HEK293 (cell line): Measurements from ENCODE around the gene PHF19.

Experiments
- CTCF ChIA-PET: fragments of 350-600 bp; formaldehyde crosslinking; extraction: SDS; loops from one replicate; lab custom pipeline; 2021; ENCODE audit warnings: antibody characterized with exemption; lab: Yijun Ruan, JAX
- POLR2A ChIA-PET: fragments of 300-600 bp; formaldehyde crosslinking; extraction: SDS; loops from one replicate; lab custom pipeline; 2020; ENCODE audit warnings: antibody characterized with exemption, inconsistent platforms; lab: Yijun Ruan, JAX
- H3K27ac ChIP-seq: fragments of 200-500 bp; sonication (Bioruptor generic); 2 replicates; pipeline ENCODE4 v1.5.1; 2014; ENCODE audit warnings: low read depth, low read length, control low read depth, inconsistent platforms; ENCODE audit errors: extremely low read depth
- H3K36me3 ChIP-seq, 2 experiments: fragments of 200-500 bp in 1 of 2; sonication (Bioruptor generic) in 1 of 2; 1 replicate in 1 of 2; 2 replicates in 1 of 2; pipeline ENCODE4 v1.5.1; 2014 to 2017; ENCODE audit warnings: inconsistent platforms in 2 of 2, low read length in 2 of 2; ENCODE audit not compliant: control insufficient read depth in 2 of 2, insufficient read depth in 1 of 2
- H3K4me1 ChIP-seq: fragments of 200-500 bp; sonication (Bioruptor generic); 2 replicates; pipeline ENCODE4 v1.5.1; 2014; ENCODE audit warnings: mild to moderate bottlenecking, low read length, inconsistent platforms; ENCODE audit not compliant: control insufficient read depth, insufficient read depth
- H3K4me3 ChIP-seq: 2 replicates; pipeline ENCODE4 v1.5.1; 2011; ENCODE audit warnings: low read depth, mild to moderate bottlenecking, control low read depth, low read length, moderate library complexity
- H3K9me3 ChIP-seq: fragments of 200-500 bp; sonication (Bioruptor generic); 2 replicates; pipeline ENCODE4 v1.5.1; 2014; ENCODE audit warnings: low read depth, low read length, inconsistent platforms; ENCODE audit not compliant: control insufficient read depth, insufficient read depth
- GLIS1 ChIP-seq: fragments of 450-650 bp; formaldehyde crosslinking; IDR thresholded peaks from 2 replicates; pipeline ENCODE4 v1.5.1; 2016; ENCODE audit warnings: missing biosample characterization, missing genetic modification characterization
- GLIS2 ChIP-seq: fragments of 450-650 bp; formaldehyde crosslinking; IDR thresholded peaks from 2 replicates; pipeline ENCODE4 v1.5.1; 2016; ENCODE audit warnings: missing biosample characterization, missing genetic modification characterization
- KLF1 ChIP-seq: fragments of 450-650 bp; formaldehyde crosslinking; IDR thresholded peaks from 2 replicates; pipeline ENCODE4 v1.5.1; 2016; ENCODE audit warnings: missing biosample characterization, missing genetic modification characterization
- KLF7 ChIP-seq: fragments of 450-650 bp; formaldehyde crosslinking; IDR thresholded peaks from 2 replicates; pipeline ENCODE4 v1.5.1; 2016; ENCODE audit warnings: missing biosample characterization, missing genetic modification characterization, borderline replicate concordance
- KLF8 ChIP-seq: fragments of 450-650 bp; formaldehyde crosslinking; IDR thresholded peaks from 2 replicates; pipeline ENCODE4 v1.5.1; 2016; ENCODE audit warnings: missing biosample characterization, missing genetic modification characterization
- KLF9 ChIP-seq: fragments of 450-650 bp; formaldehyde crosslinking; IDR thresholded peaks from 2 replicates; pipeline ENCODE4 v1.5.1; 2016; ENCODE audit warnings: missing biosample characterization, missing genetic modification characterization, low read depth
- SP3 ChIP-seq: fragments of 450-650 bp; formaldehyde crosslinking; IDR thresholded peaks from 2 replicates; pipeline ENCODE4 v1.5.1; 2016; ENCODE audit warnings: missing biosample characterization, missing genetic modification characterization
- SP7 ChIP-seq: fragments of 450-650 bp; formaldehyde crosslinking; IDR thresholded peaks from 2 replicates; pipeline ENCODE4 v1.5.1; 2016; ENCODE audit warnings: missing biosample characterization, missing genetic modification characterization
- TCF7L2 ChIP-seq: IDR thresholded peaks from 2 replicates; pipeline ENCODE4 v1.6.1; 2011; ENCODE audit warnings: low read depth, mild to moderate bottlenecking, inconsistent platforms, low read length, moderate library complexity, borderline replicate concordance
- TRIM28 ChIP-seq: IDR thresholded peaks from 2 replicates; pipeline ENCODE4 v1.6.1; 2011; ENCODE audit warnings: low read length, control low read depth, borderline replicate concordance
- YY1 ChIP-seq: fragments of 450-650 bp; formaldehyde crosslinking; IDR thresholded peaks from 2 replicates; pipeline ENCODE4 v1.5.1; 2018; ENCODE audit warnings: missing biosample characterization, missing genetic modification characterization
- ZFP37 ChIP-seq: fragments of 450-650 bp; formaldehyde crosslinking; IDR thresholded peaks from 2 replicates; pipeline ENCODE4 v1.5.1; 2016; ENCODE audit warnings: missing biosample characterization, missing genetic modification characterization
- ZIC2 ChIP-seq: fragments of 450-650 bp; formaldehyde crosslinking; IDR thresholded peaks from 2 replicates; pipeline ENCODE4 v1.5.1; 2016; ENCODE audit warnings: missing biosample characterization, missing genetic modification characterization
- ZNF121 ChIP-seq: fragments of 450-650 bp; formaldehyde crosslinking; IDR thresholded peaks from 2 replicates; pipeline ENCODE4 v1.5.1; 2016; ENCODE audit warnings: missing biosample characterization, missing genetic modification characterization
- ZNF138 ChIP-seq: fragments of 450-650 bp; formaldehyde crosslinking; IDR thresholded peaks from 2 replicates; pipeline ENCODE4 v1.5.1; 2016; ENCODE audit warnings: missing biosample characterization, missing genetic modification characterization, borderline replicate concordance
- ZNF2 ChIP-seq: fragments of 450-650 bp; formaldehyde crosslinking; IDR thresholded peaks from 2 replicates; pipeline ENCODE4 v1.5.1; 2016; ENCODE audit warnings: missing biosample characterization, missing genetic modification characterization
- ZNF221 ChIP-seq: fragments of 450-650 bp; formaldehyde crosslinking; IDR thresholded peaks from 2 replicates; pipeline ENCODE4 v1.5.1; 2017; ENCODE audit warnings: missing biosample characterization, missing genetic modification characterization, borderline replicate concordance
- ZNF335 ChIP-seq: fragments of 450-650 bp; formaldehyde crosslinking; conservative IDR thresholded peaks from 2 replicates; pipeline ENCODE4 v1.5.1; 2016; ENCODE audit warnings: missing biosample characterization, missing genetic modification characterization
- ZNF354C ChIP-seq: fragments of 450-650 bp; formaldehyde crosslinking; IDR thresholded peaks from 2 replicates; pipeline ENCODE4 v1.5.1; 2016; ENCODE audit warnings: missing biosample characterization, missing genetic modification characterization, low read depth, borderline replicate concordance
- ZNF433 ChIP-seq: fragments of 450-650 bp; formaldehyde crosslinking; IDR thresholded peaks from 2 replicates; pipeline ENCODE4 v1.5.1; 2016; ENCODE audit warnings: missing biosample characterization, missing genetic modification characterization, low read depth
- ZNF521 ChIP-seq: fragments of 450-650 bp; formaldehyde crosslinking; IDR thresholded peaks from 2 replicates; pipeline ENCODE4 v1.5.1; 2017; ENCODE audit warnings: missing biosample characterization, mild to moderate bottlenecking, missing genetic modification characterization
- ZNF530 ChIP-seq: fragments of 450-650 bp; formaldehyde crosslinking; IDR thresholded peaks from 2 replicates; pipeline ENCODE4 v1.5.1; 2016; ENCODE audit warnings: low read depth, missing biosample characterization, missing genetic modification characterization
- ZSCAN30 ChIP-seq: fragments of 450-650 bp; IDR thresholded peaks from 2 replicates; pipeline ENCODE4 v1.5.1; 2018; ENCODE audit warnings: missing biosample characterization, mild to moderate bottlenecking, missing genetic modification characterization, moderate library complexity
- TF ChIP-seq, protein P1 (sequence below): fragments of 450-650 bp; formaldehyde crosslinking; IDR thresholded peaks from 2 replicates; pipeline ENCODE4 v1.5.1; 2016; ENCODE audit warnings: missing biosample characterization, missing genetic modification characterization, borderline replicate concordance
- TF ChIP-seq, protein P2 (sequence below): fragments of 450-650 bp; formaldehyde crosslinking; IDR thresholded peaks from 2 replicates; pipeline ENCODE4 v1.5.1; 2016; ENCODE audit warnings: missing biosample characterization, missing genetic modification characterization
- TF ChIP-seq, protein P3 (sequence below): fragments of 450-650 bp; formaldehyde crosslinking; IDR thresholded peaks from 2 replicates; pipeline ENCODE4 v1.5.1; 2016; ENCODE audit warnings: missing biosample characterization, missing genetic modification characterization
- TF ChIP-seq, protein P4 (sequence below): fragments of 450-650 bp; formaldehyde crosslinking; IDR thresholded peaks from 2 replicates; pipeline ENCODE4 v1.5.1; 2016; ENCODE audit warnings: missing biosample characterization, missing genetic modification characterization

The PHF19 gene

DNA sequence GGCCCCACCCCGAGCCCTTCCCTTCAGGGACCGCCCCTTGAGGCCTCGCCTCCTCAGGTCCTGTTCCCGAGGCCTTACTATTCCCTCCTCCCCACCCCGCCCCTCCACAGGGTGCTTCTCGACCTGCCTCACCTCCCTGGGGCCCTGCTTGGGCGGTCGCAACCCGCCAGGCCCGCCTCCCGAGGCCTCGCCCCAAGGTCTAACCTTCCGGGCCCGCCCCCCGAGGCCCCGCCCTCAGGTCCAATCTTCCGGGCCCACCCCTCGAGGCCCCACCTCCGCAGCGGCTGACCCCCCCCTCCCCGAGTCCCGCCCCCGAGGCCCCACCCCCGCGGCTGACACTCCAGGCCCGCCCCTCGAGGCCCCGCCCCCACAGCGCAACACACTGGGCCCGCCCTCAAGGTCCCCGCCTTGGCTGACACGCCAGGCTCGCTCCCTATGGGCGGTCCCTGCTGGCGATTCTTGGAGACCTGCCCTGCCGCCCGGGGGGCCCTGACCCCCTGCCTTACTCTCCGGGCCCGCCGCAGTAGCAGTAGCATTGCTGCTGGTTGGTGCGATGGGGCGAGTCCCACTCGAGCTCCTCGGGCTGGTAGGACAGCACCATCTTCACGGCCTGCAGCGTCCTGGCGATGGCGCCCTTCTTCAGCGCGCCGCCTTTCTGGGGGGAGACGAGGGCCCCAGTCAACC is 8.2 kb downstream of the PHF19 start:
- peak overlapping the region; percentile 20 for H3K4me3 ChIP-seq
- H3K4me1 ChIP-seq, result no peaks in the 10 kb centered on the region
- 0 out of 2 replicates have a peak overlapping the region, but pooled peaks have one; percentile 12 for H3K27ac ChIP-seq
- ChIA-PET POLR2A (interaction anchor here (1.4 to 2.3 kb wide), 2 partner anchors 9 to 75 kb away, joined by 5 to 11 read pairs; partner anchors contain the start of genes FBXW2 and PHF19), CTCF (interaction anchor here (0.6 to 1.3 kb wide), 5 partner anchors 10 to 103 kb away, joined by 3 to 4 read pairs (median 3); no protein-coding TSS in a partner anchor)
- peaks cover 0 to 53% of the 10 kb centered on the region in 2 experiments; a peak in 2 of 3 replicates for H3K36me3 ChIP-seq
- no peaks in the 10 kb centered on the region for H3K9me3 ChIP-seq
- TF ChIP-seq, protein P1, sequence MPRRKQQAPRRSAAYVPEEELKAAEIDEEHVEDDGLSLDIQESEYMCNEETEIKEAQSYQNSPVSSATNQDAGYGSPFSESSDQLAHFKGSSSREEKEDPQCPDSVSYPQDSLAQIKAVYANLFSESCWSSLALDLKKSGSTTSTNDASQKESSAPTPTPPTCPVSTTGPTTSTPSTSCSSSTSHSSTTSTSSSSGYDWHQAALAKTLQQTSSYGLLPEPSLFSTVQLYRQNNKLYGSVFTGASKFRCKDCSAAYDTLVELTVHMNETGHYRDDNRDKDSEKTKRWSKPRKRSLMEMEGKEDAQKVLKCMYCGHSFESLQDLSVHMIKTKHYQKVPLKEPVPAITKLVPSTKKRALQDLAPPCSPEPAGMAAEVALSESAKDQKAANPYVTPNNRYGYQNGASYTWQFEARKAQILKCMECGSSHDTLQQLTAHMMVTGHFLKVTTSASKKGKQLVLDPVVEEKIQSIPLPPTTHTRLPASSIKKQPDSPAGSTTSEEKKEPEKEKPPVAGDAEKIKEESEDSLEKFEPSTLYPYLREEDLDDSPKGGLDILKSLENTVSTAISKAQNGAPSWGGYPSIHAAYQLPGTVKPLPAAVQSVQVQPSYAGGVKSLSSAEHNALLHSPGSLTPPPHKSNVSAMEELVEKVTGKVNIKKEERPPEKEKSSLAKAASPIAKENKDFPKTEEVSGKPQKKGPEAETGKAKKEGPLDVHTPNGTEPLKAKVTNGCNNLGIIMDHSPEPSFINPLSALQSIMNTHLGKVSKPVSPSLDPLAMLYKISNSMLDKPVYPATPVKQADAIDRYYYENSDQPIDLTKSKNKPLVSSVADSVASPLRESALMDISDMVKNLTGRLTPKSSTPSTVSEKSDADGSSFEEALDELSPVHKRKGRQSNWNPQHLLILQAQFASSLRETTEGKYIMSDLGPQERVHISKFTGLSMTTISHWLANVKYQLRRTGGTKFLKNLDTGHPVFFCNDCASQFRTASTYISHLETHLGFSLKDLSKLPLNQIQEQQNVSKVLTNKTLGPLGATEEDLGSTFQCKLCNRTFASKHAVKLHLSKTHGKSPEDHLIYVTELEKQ (tag by site-specific recombination), result no peak
- TF ChIP-seq SP7 (tag by site-specific recombination) (peak; percentile 30), SP3 (tag by site-specific recombination) (peak; percentile 89), ZNF354C (tag by site-specific recombination) (no peak), ZIC2 (tag by site-specific recombination) (peak; percentile 84), KLF1 (tag by site-specific recombination) (peak; percentile 79), ZNF433 (tag by site-specific recombination) (no peak), ZNF335 (tag by site-specific recombination) (peak; percentile 85), ZNF138 (tag by site-specific recombination) (no peak), GLIS2 (peak; percentile 87), YY1 (peak; percentile 38; the same call in 1 of the 2 replicates), KLF8 (tag by site-specific recombination) (0 out of 2 replicates have a peak, but pooled peaks have one; percentile 37), ZNF121 (tag by site-specific recombination) (peak; percentile 95), ZFP37 (tag by site-specific recombination) (0 out of 2 replicates have a peak, but pooled peaks have one; percentile 34), KLF7 (peak; percentile 23; the same call in 1 of the 2 replicates), ZNF521 (tag by site-specific recombination) (no peak), KLF9 (tag by site-specific recombination) (peak; percentile 77), GLIS1 (tag by site-specific recombination) (peak; percentile 96), TRIM28 (no peak), ZNF530 (tag by site-specific recombination) (no peak), ZSCAN30 (tag by site-specific recombination) (peak; percentile 49; the same call in 1 of the 2 replicates), ZNF221 (tag by site-specific recombination) (no peak), ZNF2 (tag by site-specific recombination) (0 out of 2 replicates have a peak, but pooled peaks have one; percentile 46), TCF7L2 (no peak)
- TF ChIP-seq, protein P2, sequence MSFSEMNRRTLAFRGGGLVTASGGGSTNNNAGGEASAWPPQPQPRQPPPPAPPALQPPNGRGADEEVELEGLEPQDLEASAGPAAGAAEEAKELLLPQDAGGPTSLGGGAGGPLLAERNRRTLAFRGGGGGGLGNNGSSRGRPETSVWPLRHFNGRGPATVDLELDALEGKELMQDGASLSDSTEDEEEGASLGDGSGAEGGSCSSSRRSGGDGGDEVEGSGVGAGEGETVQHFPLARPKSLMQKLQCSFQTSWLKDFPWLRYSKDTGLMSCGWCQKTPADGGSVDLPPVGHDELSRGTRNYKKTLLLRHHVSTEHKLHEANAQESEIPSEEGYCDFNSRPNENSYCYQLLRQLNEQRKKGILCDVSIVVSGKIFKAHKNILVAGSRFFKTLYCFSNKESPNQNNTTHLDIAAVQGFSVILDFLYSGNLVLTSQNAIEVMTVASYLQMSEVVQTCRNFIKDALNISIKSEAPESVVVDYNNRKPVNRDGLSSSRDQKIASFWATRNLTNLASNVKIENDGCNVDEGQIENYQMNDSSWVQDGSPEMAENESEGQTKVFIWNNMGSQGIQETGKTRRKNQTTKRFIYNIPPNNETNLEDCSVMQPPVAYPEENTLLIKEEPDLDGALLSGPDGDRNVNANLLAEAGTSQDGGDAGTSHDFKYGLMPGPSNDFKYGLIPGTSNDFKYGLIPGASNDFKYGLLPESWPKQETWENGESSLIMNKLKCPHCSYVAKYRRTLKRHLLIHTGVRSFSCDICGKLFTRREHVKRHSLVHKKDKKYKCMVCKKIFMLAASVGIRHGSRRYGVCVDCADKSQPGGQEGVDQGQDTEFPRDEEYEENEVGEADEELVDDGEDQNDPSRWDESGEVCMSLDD (tag by site-specific recombination), result 0 out of 2 replicates have a peak, but pooled peaks have one; percentile 37
- TF ChIP-seq, protein P3, sequence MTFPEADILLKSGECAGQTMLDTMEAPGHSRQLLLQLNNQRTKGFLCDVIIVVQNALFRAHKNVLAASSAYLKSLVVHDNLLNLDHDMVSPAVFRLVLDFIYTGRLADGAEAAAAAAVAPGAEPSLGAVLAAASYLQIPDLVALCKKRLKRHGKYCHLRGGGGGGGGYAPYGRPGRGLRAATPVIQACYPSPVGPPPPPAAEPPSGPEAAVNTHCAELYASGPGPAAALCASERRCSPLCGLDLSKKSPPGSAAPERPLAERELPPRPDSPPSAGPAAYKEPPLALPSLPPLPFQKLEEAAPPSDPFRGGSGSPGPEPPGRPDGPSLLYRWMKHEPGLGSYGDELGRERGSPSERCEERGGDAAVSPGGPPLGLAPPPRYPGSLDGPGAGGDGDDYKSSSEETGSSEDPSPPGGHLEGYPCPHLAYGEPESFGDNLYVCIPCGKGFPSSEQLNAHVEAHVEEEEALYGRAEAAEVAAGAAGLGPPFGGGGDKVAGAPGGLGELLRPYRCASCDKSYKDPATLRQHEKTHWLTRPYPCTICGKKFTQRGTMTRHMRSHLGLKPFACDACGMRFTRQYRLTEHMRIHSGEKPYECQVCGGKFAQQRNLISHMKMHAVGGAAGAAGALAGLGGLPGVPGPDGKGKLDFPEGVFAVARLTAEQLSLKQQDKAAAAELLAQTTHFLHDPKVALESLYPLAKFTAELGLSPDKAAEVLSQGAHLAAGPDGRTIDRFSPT (tag by site-specific recombination), result peak; percentile 56; the same call in 1 of the 2 replicates
- TF ChIP-seq, protein P4, sequence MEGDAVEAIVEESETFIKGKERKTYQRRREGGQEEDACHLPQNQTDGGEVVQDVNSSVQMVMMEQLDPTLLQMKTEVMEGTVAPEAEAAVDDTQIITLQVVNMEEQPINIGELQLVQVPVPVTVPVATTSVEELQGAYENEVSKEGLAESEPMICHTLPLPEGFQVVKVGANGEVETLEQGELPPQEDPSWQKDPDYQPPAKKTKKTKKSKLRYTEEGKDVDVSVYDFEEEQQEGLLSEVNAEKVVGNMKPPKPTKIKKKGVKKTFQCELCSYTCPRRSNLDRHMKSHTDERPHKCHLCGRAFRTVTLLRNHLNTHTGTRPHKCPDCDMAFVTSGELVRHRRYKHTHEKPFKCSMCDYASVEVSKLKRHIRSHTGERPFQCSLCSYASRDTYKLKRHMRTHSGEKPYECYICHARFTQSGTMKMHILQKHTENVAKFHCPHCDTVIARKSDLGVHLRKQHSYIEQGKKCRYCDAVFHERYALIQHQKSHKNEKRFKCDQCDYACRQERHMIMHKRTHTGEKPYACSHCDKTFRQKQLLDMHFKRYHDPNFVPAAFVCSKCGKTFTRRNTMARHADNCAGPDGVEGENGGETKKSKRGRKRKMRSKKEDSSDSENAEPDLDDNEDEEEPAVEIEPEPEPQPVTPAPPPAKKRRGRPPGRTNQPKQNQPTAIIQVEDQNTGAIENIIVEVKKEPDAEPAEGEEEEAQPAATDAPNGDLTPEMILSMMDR (tag by site-specific recombination), result peak; percentile 73
